ENCODE measurements around the gene AXIN1. TPM values are rescaled to one million over a fixed set of nuclear protein-coding genes. Genes with fewer than 3 reads are reported as not detected.

Gene AXIN1
- total and polyA plus RNA-seq, 2 of the 8 experiments (the other 6 are each of a cell fraction or from before 2014, with no cell fraction given) = 12.5 to 41.9 TPM

DNA sequence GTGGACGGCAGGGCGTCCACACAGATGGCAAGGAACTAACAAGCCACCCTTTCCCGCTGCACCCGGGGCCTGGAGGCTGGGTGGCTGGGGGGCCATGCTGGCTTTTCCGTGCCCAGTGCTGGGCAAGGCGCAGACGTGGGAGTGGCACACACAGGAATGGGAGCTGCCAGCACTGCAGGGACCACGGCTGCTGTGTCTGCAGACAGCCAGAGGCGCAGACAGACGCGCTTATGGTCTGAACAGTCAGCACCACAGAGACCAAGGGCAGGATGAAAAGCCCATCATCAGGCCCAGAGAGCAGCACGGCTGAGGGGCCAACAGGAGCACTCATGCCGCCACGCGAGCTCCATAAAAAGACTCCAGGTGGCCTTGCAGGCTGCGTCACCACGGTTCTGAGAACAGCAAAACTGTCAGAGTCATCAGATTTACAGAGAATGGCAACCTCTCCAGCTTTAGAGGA lies 45.6 kb downstream of the AXIN1 start:
- ChIA-PET POLR2A (ENCODE audit: partially characterized antibody) (interaction anchor here (0.6 to 1.8 kb wide), 4 partner anchors 40 to 169 kb away, joined by 3 to 4 read pairs (median 4); no protein-coding TSS in a partner anchor), CTCF (ENCODE audit: partially characterized antibody) (interaction anchor here (0.7 to 6.0 kb wide), 4 partner anchors 9 to 1445 kb away, joined by 3 to 46 read pairs (median 4); no protein-coding TSS in a partner anchor)
- Histone ChIP-seq H3K27ac (ENCODE audit: low read depth, low read length) (no peak overlapping the region), H2AFZ (ENCODE audit: low read length) (no peak overlapping the region), H3K23me2 (ENCODE audit: low read depth, low read length) (0 out of 2 replicates have a peak, but pooled peaks cover 2% of the 10 kb centered on the region), H2BK120ac (replicated peaks; ENCODE audit: low read depth, low read length) (no peak overlapping the region), H3K79me1 (ENCODE audit: low read depth, low read length) (no peaks in the 10 kb centered on the region; the same call in 1 of the 2 replicates), H3K27me3 (replicated peaks in 1 of 4; ENCODE audit: control insufficient read depth in 3 of 4, extremely low read depth in 1 of 4, insufficient read depth in 3 of 4, low read length in 3 of 4) (no peaks in the 10 kb centered on the region), H3K23ac (ENCODE audit: insufficient read length) (no peak overlapping the region), H2AK5ac (ENCODE audit: low read depth, low read length) (no peak overlapping the region), H2BK5ac (ENCODE audit: low read depth, low read length) (no peak overlapping the region), H3K14ac (ENCODE audit: insufficient read length) (no peak overlapping the region), H4K8ac (ENCODE audit: extremely low read depth, insufficient read depth, low read length) (no peak overlapping the region; the same call in 1 of the 2 replicates), H2BK12ac (ENCODE audit: low read depth, low read length) (no peak overlapping the region), H3K36me3 (ENCODE audit: control insufficient read depth in 2 of 4, insufficient read depth in 4 of 4, low read length in 3 of 4) (peaks cover 0 to 24% (median 7%) of the 10 kb centered on the region in 4 experiments; a peak in 6 of 8 replicates), H4K91ac (replicated peaks; ENCODE audit: insufficient read length, low read length) (no peak overlapping the region), H2BK15ac (ENCODE audit: low read length) (no peak overlapping the region), H3K56ac (replicated peaks; ENCODE audit: insufficient read length, low read depth, low read length) (no peak overlapping the region), H3K18ac (ENCODE audit: extremely low read depth, low read length) (no peak overlapping the region), H3K4me3 (ENCODE audit: extremely low read depth in 1 of 4, insufficient read depth in 2 of 4, low read depth in 3 of 4, low read length in 4 of 4) (no peak overlapping the region), H3K4me1 (replicated peaks in 1 of 4; ENCODE audit: control insufficient read depth in 3 of 4, insufficient read depth in 4 of 4, low read length in 3 of 4) (no peaks in the 10 kb centered on the region), H4K20me1 (replicated peaks in 1 of 2; ENCODE audit: control insufficient read depth in 1 of 2, insufficient read depth in 2 of 2, low read length in 2 of 2) (peaks cover 3 to 12% of the 10 kb centered on the region in 2 experiments), H3K9ac (replicated peaks in 1 of 4; ENCODE audit: extremely low read depth in 1 of 4, low read depth in 3 of 4, low read length in 3 of 4) (no peak overlapping the region), H3K79me2 (ENCODE audit: control insufficient read depth in 1 of 2, insufficient read depth in 2 of 2, low read length in 2 of 2) (no peaks in the 10 kb centered on the region), H3K9me3 (ENCODE audit: insufficient read depth in 2 of 2, low read depth in 1 of 2, low read length in 1 of 2) (no peaks in the 10 kb centered on the region), H3K4ac (replicated peaks; ENCODE audit: insufficient read length, low read depth, low read length) (no peak overlapping the region), H3K4me2 (ENCODE audit: insufficient read depth in 1 of 2, low read depth in 2 of 2, low read length in 2 of 2) (no peak overlapping the region), H4K5ac (ENCODE audit: insufficient read length, low read depth, low read length) (no peak overlapping the region), H2BK20ac (ENCODE audit: low read length) (no peak overlapping the region)
- FAIRE-seq (no peak), DNase-seq (ENCODE audit: low read depth in 1 of 2, low spot score in 2 of 2) (no peak)
- 96% methylated on average over 17 of the region's 17 CpGs; no CpG with 5 or more reads in 1 of the 2 experiments for WGBS, 2 experiments (ENCODE audit: extremely low coverage in 1 of 2, insufficient coverage in 1 of 2, insufficient read length in 1 of 2, insufficient replicate concordance in 2 of 2, low coverage in 1 of 2, low lambda C conversion rate in 2 of 2, missing lambda C conversion rate in 1 of 2)
- TF ChIP-seq CEBPB (IDR thresholded peaks at IDR 0.05; ENCODE audit: low read depth, low read length) (no peak), MAFK (IDR thresholded peaks at IDR 0.05; ENCODE audit: low read depth, low read length) (no peak), POU5F1 (IDR thresholded peaks at IDR 0.05; ENCODE audit: low read depth, low read length) (no peak), SAP30 (IDR thresholded peaks at IDR 0.05; ENCODE audit: insufficient read depth, insufficient replicate concordance, low read length) (no peak), CBX5 (IDR thresholded peaks at IDR 0.05; ENCODE audit: low read depth, low read length) (no peak), CHD1 (IDR thresholded peaks at IDR 0.05; ENCODE audit: low read depth, low read length) (no peak), EGR1 (IDR thresholded peaks at IDR 0.05; ENCODE audit: borderline replicate concordance, low read depth, low read length) (no peak), POLR2AphosphoS5 (IDR thresholded peaks at IDR 0.05; ENCODE audit: low read depth, low read length) (no peak), KDM4A (IDR thresholded peaks at IDR 0.05; ENCODE audit: low read depth, low read length, severe bottlenecking) (no peak), SIN3A (conservative IDR thresholded peaks at IDR 0.05 in 1 of 2, IDR thresholded peaks at IDR 0.05 in 1 of 2; ENCODE audit: low read depth in 1 of 2, low read length in 2 of 2) (no peak), RBBP5 (IDR thresholded peaks at IDR 0.05; ENCODE audit: borderline replicate concordance, low read depth, low read length) (no peak), SP2 (IDR thresholded peaks at IDR 0.05; ENCODE audit: low read length) (no peak), CHD2 (IDR thresholded peaks at IDR 0.05; ENCODE audit: low read length) (no peak), SUZ12 (IDR thresholded peaks at IDR 0.05; ENCODE audit: low read length) (no peak)
